ENCODE data around the gene TMEM127.
"Not testable (repeated sequence)": the region's sequence is repeated elsewhere in the genome, so short reads cannot be mapped to it uniquely, and the experiment has no call there.

TMEM127 gene

DNA sequence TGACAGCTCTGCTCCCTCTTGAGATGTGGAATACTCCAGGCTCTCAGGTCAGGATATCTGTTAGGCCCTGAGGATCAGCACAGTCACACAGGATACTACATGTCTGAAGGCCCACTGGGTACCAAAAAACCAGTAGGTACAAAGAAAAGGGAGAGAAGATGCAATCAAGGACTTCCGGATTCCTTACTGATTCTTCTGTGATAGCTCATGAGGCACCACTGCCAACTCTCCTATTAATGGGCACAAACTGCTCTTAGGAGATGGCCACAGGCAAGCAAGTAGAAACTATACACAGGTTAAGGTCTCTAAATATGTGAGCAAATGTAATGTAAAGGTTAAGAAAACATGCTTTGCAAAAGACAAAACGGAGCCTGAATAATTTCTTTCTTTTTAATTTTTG, 3.5 kb downstream of the TMEM127 start:
- no peak for DNase-seq

- no peak for DNase-seq
These were observed 4.3 kb downstream of the TMEM127 start for GRCh38 chr2:96261328-96262003.

GRCh38 chr2:96260387-96261260, 5.2 kb downstream of the TMEM127 start:
- DNase-seq = peak; percentile 94

DNA sequence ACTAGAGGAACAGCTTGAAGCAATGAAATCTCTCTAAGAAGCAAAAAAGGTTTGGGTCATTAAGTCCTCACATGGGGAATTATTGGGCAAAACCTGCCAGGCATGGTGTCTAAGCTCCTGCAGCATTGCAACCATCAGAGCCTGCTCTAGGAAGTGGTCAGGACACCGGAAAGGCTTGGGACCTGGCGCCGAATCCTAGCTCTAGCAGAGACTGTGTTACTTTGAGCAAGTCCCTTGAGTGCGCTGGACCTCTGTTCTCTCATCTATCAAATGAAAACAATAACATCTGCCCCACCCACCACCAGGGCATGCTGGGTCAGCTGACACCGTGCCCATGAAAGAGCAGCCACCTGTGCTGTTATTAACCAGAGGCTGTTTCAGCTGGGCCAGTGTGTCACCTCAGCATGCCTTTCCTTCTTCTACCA, 6.3 kb downstream of the TMEM127 start:
- no peak for DNase-seq

DNA sequence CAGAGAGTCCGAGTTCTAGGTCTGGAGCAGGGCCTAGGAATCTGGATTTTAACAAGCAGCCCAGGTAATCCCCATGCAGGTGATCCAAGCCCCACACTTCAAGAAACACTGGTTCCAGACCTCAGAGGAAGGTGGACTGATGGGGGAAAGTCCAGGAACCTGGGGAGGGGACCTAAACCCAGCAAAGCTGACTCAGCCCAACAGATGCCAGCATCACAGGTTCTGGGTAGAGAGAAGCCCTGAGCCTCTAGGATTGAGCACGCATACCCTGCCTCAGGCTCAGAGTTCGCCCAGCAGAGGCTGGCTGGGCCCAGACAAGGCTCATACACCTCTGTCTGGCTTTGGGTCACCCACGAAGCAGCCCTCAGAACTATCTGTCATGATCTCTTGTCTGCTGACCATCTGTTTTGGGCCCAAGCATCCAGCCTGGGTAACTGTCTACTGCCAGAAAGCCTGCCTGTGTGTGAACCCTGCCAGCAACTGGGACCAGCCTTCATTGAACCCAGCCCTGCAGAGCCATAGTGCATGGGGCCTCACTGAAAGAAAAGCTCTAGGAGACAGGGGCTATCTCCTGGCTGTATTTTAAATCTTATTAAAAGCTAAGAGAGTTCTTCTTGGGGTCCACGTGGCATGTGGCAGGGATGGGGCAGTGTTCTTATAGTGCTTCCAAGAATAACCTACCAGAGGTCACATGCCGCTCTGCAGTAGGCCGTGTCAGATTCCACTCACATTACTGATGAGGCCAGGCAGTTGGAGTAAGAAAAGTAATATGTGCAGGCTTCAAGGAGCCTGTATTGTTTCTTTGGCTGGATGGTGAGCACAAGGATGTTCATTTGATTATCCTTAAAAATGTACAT, 7.4 kb downstream of the TMEM127 start:
- no peak for DNase-seq

GRCh38 chr2:96257744-96258143, 8.1 kb downstream of the TMEM127 start:
- DNase-seq = not testable (repeated sequence)

DNA sequence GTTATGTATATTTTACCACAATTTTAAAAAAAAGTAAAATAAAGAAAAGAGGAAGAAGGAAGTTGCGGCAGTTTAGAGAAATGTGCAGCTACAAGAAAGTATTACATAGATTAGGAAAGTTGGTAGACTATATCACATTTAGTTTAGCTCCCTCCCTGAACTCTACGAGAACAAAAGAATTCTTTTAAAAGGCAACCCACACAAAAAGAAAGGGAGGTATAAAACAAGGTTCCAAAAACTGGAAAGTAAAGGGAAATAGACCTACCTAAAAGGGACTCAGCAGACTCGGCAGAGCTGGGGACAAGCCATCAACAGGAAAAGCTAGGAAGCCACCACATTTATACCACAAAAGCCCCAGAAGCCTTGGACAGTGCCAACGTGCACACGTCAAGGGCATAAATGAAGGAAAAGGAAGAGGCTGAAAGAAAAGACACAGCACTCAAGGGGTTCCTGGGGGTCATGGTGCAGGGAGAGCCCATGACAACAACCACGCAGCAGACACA, 9.1 kb downstream of the TMEM127 start:
- DNase-seq = no peak

GRCh38 chr2:96254571-96254970, 11.2 kb downstream of the TMEM127 start:
- DNase-seq = no peak

DNA sequence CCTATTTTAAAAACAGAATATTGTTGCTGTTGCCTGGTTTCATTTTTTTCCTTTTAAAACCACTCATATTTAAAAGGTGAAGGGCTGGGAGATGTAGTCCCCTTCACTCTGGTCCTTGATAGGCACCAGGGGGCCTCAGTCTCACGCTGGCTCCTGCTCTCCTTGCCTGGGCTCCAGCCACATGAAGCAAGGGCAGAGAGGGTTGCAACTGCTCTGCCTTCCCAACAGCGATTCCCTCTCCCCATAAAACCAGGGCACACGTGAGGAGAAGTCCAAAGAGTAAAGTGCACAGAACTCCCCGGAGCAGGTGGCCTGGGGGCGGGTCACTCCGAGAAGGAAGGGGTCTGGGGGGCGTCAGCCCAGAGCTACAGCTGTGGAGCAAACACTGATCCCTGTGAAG, 12.8 kb downstream of the TMEM127 start:
- no peak for DNase-seq

- DNase-seq = no peak
These were observed 13.3 kb downstream of the TMEM127 start for GRCh38 chr2:96252526-96252925.

DNA sequence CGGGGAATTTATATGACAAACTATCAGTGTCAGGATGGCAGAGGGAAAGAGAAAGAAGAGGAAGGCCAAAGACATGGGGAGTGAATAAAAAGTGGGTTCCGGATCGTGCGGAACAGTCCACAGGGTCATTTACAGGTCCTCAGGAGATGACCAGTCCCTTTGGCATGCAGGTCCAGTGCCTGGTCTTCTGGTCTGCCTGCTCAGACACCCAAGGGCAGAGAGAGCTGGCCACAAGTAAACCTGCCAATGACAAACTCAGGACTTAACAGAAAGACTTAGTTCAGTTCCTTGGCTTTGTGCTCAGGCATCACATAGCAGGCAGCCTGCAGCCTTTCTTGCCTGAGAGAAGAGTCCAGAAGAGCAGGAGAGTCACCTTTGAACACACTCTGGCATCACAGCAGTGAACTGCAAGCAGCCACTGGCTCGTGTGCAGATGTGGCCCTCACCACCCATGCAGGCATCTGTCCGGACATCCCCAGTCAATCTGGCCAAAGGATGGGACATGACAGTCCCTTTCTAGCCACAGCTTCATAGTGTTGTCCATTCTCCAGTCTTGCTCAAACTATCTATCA, 14.0 kb downstream of the TMEM127 start:
- DNase-seq = peak; percentile 95

DNA sequence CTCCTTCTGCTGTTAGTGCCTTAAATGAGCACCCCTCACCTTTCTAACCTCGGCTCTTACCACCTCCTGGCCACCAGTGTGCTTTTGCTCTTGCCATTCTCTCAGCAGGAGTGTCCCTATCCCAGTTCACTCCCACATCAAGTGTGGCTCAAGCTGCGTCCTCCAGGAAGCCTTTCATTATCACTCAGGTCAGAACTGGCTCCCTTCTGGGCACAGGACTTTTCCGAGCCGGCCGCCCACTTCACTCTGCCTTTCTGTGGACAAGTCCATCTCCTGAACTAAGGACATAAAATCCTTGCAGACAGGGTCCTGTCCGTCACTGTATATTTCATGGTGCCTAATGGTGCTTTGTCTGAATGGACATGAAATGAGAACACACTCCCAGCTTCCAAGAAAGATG, 15.6 kb downstream of the TMEM127 start:
- no peak for DNase-seq

- DNase-seq = no peak
These were observed 16.1 kb downstream of the TMEM127 start for GRCh38 chr2:96249654-96250053.

- no peak for DNase-seq
These were observed 17.2 kb downstream of the TMEM127 start for GRCh38 chr2:96248624-96249023.

- no peak for DNase-seq
These were observed 17.9 kb downstream of the TMEM127 start for GRCh38 chr2:96247896-96248295.

DNA sequence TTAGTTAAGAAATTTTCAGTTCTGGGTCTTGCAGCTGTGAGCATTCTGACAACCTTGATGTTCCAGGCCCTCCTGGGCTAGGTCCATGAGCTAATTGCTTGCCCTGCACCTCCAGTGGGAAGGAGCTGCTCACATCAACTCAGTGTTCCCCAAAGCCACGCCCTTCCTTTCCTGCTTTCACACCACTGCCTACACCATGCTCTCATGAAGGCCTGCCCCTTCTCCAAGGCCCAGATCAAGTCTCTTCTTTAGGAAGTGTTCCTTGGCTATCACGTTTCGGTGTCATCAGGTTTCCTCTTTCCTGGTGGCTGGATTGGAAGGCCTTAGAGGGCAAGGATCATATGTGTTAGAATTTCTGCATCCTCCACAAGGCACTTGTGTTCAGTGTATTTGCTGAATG, 18.8 kb downstream of the TMEM127 start:
- no peak for DNase-seq

- DNase-seq = no peak
These were observed 20.0 kb downstream of the TMEM127 start for GRCh38 chr2:96245609-96246390.

DNA sequence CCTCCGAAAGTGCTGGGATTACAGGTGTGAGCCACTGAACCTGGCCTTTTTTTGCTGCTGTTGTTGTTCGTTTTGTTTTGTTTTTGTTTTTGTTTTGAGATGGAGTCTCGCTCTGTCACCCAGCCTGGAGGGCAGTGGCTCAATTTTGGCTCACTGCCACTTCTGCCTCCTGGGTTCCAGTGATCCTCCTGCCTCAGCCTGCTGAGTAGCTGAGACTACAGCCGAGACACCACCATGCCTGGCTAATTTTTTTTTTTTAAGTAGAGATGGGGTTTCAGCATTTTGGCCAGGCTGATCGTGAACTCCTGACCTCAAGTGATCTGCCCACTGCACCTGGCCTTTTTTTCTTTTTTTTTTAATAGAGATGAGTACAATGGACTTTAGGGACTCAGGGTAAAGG, 22.0 kb downstream of the TMEM127 start:
- DNase-seq = no peak

DNA sequence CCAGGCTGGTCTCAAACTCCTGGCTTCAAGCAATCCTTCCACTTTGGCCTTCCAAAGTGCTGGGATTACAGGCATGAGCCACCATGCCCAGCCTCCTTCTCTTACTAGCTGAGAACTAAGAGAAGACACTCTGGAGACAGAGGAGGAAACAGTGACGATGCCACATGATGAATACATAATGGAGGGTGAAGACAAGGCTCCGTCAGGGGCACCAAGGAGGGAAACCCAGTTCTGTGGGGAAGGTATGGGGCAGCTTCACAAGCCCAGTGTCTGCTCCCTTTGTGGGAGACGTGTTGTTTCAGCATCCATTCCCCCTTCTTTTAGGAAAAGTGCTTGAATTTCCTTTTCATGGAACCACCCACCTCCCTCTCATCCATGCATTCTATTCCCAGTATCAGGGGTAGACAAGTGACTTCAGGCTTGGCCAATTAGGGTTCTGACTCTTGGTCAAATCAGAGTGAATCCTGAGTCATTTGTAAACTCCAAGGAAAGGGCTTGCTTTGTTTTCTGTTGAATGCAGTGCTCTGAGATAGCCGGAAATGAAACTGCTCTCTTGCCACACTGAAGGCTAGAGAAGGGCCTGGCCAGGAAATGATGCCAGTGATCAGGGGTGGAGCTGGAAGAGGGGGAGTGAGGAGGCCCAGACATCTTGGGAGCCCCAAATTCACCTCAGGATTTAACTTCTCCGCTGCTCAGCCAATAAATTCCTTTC, 23.7 kb downstream of the TMEM127 start:
- DNase-seq = no peak

GRCh38 chr2:96241227-96241626, 24.6 kb downstream of the TMEM127 start:
- no peak for DNase-seq

DNA sequence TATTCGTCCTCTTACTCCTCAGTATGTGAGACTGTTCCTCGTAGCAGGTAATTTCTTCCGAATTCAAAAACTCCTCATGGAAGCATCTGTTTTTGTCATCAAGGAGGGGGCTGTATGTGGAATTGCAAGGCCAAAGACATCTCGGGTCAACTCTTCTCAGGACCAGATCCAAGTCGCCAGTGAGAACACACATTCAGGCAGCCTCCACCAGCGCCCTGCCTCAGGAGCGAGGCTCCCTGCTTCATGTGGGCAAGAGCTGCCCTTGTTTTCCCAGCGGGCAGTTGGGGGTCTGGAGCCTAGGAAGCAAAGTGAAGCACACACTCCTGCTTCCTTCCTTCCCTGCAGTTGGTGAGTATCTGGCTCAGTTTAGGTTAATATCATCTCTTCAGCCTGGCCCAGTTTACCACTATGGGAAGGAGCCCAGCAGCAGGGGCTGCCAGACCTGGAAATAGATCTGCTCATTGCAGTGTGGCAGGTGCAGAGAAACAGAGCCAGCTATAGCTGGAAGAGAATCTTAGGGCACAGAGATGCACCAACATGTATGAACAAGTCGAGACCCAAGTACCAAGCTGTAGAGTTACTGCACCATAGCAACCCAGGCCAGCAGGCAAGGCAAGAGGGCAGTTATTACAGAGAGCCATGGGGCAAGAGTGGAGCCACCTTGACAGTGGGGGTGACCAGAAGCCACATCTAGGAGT, 25.3 kb downstream of the TMEM127 start:
- no peak for DNase-seq

Measured in islet precursor cell (in vitro differentiated cells).